ENCODE data around the gene PFDN6. TPM values are rescaled to one million over a fixed set of nuclear protein-coding genes. Genes with fewer than 3 reads are reported as not detected.
A peak's percentile ranks its signal among the peaks of the same experiment; 100 is the strongest.

PFDN6 gene
- total and polyA plus RNA-seq, 10 of the 15 experiments (the other 5 are each of a cell fraction or from before 2014, with no cell fraction given) = 3.1 to 168 (median 82.6) TPM

DNA sequence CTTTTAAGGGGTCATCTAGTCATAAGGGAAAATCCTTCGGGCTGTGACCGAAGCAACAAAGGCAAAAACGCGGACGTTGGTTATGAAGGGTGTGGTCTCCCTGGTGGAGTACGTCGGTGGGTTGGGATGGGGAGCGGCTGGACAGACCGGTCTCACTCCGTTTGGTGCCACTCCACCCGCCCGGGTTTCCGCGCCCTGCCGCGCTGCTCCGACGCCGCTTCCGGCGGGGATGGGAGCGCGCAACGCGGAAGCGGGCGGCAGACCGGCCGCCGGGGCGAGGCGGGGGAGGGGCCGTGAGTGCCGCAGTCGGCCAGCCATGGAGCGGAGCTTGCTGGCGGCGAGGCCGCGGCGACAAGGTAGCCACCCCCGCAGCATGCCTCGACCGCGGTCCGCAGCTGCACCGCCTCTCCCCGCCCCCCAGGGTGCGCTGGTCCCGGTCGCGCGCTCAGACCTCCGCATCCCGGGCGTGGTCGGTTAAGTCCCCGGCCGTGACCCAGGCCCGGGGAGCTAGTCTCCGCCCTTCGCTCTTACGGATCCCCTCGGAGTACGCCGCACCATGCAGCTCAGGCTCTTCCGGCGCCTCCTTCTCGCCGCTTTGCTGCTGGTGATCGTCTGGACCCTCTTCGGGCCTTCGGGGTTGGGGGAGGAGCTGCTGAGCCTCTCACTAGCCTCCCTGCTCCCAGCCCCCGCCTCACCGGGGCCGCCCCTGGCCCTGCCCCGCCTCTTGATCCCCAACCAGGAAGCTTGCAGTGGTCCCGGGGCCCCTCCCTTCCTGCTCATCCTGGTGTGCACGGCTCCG is 12.3 kb upstream of the PFDN6 start, which contains the start of gene B3GALT4 (continued):
- TF ChIP-seq USF1 (IDR thresholded peaks at IDR 0.05; ENCODE audit: borderline replicate concordance, extremely low read length, insufficient read depth, low read depth, low read length) (no peak), ASH2L (IDR thresholded peaks at IDR 0.05; ENCODE audit: borderline replicate concordance, low read depth) (no peak), ZNF592 (IDR thresholded peaks at IDR 0.05) (peak; percentile 47; the same call in 1 of the 2 replicates), SRF (IDR thresholded peaks at IDR 0.05; ENCODE audit: low read depth in 2 of 2, low read length in 2 of 2) (0 out of 4 replicates have a peak, but pooled peaks of 1 of the 2 experiments have one; percentile 49), ZNF207 (IDR thresholded peaks at IDR 0.05; ENCODE audit: borderline replicate concordance) (peak; percentile 81; the same call in 1 of the 2 replicates), SMARCA5 (IDR thresholded peaks at IDR 0.05) (peak; percentile 72; the same call in 1 of the 2 replicates), TARDBP (IDR thresholded peaks at IDR 0.05; ENCODE audit: borderline replicate concordance) (no peak), CHD2 (IDR thresholded peaks at IDR 0.05; ENCODE audit: borderline replicate concordance, low read depth, low read length) (peak; percentile 84), CUX1 (IDR thresholded peaks at IDR 0.05; ENCODE audit: insufficient replicate concordance, low read depth, low read length) (no peak)
- TF ChIP-seq, protein P1, sequence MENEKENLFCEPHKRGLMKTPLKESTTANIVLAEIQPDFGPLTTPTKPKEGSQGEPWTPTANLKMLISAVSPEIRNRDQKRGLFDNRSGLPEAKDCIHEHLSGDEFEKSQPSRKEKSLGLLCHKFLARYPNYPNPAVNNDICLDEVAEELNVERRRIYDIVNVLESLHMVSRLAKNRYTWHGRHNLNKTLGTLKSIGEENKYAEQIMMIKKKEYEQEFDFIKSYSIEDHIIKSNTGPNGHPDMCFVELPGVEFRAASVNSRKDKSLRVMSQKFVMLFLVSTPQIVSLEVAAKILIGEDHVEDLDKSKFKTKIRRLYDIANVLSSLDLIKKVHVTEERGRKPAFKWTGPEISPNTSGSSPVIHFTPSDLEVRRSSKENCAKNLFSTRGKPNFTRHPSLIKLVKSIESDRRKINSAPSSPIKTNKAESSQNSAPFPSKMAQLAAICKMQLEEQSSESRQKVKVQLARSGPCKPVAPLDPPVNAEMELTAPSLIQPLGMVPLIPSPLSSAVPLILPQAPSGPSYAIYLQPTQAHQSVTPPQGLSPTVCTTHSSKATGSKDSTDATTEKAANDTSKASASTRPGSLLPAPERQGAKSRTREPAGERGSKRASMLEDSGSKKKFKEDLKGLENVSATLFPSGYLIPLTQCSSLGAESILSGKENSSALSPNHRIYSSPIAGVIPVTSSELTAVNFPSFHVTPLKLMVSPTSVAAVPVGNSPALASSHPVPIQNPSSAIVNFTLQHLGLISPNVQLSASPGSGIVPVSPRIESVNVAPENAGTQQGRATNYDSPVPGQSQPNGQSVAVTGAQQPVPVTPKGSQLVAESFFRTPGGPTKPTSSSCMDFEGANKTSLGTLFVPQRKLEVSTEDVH (IDR thresholded peaks at IDR 0.05; ENCODE audit: low read depth, partially characterized antibody) = peak; percentile 50
- TF ChIP-seq, protein P2, sequence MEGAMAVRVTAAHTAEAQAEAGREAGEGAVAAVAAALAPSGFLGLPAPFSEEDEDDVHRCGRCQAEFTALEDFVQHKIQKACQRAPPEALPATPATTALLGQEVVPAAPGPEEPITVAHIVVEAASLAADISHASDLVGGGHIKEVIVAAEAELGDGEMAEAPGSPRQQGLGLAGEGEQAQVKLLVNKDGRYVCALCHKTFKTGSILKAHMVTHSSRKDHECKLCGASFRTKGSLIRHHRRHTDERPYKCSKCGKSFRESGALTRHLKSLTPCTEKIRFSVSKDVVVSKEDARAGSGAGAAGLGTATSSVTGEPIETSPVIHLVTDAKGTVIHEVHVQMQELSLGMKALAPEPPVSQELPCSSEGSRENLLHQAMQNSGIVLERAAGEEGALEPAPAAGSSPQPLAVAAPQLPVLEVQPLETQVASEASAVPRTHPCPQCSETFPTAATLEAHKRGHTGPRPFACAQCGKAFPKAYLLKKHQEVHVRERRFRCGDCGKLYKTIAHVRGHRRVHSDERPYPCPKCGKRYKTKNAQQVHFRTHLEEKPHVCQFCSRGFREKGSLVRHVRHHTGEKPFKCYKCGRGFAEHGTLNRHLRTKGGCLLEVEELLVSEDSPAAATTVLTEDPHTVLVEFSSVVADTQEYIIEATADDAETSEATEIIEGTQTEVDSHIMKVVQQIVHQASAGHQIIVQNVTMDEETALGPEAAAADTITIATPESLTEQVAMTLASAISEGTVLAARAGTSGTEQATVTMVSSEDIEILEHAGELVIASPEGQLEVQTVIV (IDR thresholded peaks at IDR 0.05; ENCODE audit: borderline replicate concordance, partially characterized antibody) = no peak
